ENCODE results near the gene SLC23A2.
"Not testable (repeated sequence)": the region's sequence is repeated elsewhere in the genome, so short reads cannot be mapped to it uniquely, and the experiment has no call there.

The SLC23A2 gene

DNA sequence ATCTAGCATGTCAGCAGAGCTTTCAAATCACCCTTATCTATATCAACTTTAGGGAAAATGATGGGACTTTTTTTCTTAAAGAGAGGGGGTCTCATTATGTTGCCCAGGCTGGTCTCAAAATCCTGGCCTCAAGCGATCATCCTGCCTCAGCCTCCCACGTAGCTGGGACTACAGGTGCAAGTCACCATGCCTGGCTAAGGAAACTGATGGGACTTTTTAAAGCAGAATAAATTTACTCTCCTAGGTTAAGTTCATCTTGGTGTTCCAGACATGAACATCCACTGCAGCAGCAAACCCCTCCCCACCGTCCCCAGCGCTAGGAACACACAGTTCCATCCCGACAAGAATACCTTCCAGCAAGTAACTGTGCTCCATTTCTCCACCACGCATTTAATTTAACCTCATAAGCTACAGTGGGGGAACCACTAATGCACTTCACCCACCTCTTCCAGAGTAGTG is 64.9 kb downstream of the SLC23A2 start:
- DNase-seq (ENCODE audit: low spot score), result no peak

DNA sequence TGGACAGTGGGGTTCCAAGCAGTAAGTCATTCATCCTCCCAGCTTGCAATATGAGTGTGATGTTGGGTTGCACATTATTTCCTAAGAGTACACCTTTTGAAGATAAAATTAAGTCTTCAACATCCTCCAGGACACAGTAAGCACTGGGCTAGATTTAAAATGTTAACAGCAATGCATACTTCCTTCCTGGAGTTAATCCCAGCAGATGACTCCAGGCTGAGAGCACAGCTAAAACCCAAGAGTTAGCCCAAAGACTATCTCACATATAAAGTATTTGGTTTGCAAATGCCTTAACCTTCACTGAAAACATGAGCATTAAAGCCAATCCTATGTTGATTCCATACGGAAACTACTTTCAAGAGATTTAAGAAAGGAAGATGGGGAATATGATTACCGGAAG is 69.2 kb downstream of the SLC23A2 start:
- no peak for DNase-seq (ENCODE audit: low spot score)

DNA sequence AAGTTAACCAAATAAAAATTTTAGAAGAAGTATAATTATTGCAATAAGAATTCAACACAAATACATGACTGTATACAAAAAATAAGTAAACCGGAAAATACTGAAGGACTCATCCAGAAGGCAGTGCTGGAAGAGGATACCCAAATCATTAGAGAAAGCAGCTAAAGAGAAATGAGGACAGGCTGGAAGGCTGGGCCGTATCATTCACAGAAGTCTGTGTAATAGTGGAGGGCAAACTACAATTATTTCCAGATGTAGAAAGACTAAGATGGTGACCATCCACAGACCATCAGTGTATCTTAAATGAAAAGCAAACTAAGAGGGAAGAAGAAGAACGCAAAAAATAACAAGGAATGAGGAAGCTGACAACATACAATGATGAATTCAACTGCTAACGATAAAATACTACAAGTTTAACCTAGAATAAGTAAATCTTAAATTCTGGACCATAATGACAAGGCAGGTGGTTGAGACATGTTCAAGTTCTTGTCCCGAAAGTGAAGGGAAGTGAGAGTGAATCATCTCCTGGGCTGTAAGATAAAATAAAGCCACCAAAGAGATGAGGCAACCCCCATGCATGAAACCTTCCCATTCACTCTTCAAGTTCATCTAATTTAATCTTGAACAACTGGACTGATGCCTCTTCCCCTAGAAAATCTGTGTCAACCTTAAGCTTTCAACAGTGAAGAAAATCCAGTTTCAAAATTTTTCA is 71.5 kb downstream of the SLC23A2 start:
- DNase-seq (ENCODE audit: low spot score), result no peak

DNA sequence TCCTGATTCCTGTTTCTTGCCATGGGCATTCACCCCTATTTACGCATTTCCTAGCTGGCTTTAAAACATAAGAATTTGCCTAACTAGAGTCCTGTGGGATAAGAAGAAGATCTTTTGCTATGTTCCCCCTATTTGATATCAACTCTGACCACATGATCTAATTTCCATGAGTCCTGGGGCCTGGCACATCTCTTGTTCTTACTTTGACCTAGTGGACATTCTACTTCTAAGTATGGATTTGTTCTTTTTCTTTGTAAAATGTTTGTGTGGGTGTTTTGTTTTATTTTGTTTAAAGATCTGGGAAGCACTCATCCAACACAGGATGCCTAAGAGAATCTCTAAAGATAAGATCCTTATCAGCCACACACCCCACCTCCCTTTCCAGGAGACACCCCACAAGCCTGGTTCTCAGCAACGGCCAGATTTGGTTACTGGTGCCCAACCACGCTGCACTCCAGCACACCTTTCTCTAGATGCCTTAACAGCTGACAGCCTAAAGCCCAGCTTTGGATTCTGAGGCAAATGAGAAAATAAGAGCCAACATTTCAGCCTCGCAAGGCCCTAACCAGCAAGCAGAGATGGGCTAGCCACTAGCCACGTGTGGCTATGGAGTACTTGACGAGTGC is 74.7 kb downstream of the SLC23A2 start:
- no peak for DNase-seq (ENCODE audit: low spot score)

DNA sequence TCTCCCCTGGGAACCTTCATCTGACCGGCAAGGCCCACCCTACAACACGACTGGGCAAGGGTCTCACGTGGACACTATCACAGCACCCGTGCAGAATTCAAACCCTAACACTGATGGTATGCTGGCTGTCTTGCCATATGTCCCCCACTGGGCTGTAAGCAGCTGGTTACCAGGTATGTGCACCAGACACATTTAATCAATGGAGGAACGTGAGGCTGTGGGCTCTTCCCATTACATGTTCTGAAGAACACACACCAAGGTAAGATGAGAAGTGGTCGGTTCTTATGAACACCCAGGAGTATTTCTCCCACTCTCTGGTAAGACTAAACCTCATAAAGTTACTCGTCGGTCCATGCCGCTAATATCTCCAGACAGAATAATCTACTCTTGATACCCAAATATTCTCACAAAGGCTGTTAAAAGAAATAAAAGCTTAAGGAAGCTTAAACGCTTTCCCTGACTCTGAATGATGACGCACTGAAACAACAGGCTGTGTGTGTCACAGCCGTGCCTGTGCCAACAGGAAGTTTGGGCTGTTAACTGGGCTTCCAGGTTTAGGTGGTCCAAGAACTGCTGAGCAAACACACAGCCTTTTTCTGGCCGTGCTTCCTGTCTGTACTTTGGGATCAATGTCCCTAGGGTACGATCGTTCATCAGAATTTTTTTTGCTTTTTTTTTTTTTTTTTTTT is 75.3 kb downstream of the SLC23A2 start:
- DNase-seq (ENCODE audit: low spot score), result no peak

DNA sequence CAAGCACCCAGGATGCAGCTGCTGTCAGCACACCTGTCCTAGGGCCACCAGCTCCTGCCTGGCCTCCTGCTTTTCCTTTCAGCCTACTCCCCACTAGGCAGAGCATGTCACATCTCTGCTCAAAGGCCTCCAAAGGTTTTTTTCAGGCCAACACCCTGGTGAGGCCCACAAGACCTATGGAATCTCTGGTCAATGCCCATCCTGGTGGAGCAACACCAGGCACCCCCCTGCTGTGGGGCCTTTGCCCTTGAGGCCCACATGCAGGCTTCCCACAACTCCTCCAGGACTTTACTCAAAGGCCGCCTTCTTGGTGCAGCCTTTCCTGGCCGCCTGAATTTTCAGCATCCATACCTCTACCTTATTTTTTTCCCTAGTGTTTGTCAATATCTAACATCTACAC is 76.9 kb downstream of the SLC23A2 start:
- no peak for DNase-seq (ENCODE audit: low spot score)

DNA sequence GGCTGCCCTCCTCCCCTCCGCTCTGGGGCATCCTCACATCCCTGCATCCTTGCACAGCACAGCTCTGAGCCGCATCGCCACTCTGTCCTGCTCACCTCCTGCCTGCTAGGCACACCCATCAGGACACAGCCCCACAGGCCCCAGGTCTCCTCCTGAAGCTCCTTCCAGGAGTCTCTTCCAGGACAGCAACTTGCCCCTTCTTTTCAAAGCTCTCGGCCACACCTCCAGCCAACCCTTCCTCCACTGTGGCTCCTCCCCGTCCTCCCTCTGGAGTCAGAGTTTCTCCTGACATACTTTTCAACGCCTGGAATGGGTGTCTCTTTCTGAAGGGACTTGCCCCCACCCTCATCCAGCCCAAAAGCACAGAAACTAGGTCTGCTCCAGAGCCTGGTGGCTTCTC is 77.3 kb downstream of the SLC23A2 start:
- no peak for DNase-seq (ENCODE audit: low spot score)

DNA sequence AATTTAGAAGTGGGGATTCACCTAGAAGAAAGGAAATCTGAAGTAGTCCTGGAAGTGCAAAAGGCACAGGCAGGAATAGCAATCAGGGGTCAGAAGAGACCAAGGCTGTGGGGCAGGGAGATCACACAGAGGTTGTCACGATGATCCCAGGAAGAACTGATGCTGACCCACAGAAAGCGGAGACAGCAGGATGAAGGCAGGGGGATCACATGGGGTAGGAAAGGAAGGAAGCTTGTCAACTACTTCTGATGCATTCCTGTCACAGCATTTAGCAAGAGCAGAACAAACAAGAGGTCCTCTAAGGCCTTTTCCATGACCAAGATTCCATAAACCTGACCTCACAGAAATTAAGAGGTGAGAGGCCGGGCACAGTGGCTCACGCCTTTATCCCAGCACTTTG is 79.1 kb downstream of the SLC23A2 start:
- no peak for DNase-seq (ENCODE audit: low spot score)

DNA sequence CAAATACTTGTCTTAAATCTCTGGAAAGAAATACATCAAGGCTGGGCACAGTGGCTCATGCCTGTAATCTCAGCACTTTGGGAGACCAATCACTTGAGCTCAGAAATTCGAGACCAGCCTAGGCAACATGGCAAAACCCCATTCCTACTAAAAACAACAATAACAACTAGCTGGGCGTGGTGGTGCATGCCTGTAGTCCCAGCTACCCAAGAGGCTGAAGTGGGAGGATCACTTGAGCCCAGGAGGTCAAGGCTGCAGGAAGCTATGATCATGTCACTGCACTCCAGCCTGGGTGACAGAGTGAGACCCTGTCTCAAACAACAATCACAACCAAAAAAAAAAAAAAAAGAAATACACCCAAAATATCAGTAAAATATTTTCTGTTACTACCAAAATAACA is 80.0 kb downstream of the SLC23A2 start:
- DNase-seq (ENCODE audit: low spot score), result not testable (repeated sequence)

DNA sequence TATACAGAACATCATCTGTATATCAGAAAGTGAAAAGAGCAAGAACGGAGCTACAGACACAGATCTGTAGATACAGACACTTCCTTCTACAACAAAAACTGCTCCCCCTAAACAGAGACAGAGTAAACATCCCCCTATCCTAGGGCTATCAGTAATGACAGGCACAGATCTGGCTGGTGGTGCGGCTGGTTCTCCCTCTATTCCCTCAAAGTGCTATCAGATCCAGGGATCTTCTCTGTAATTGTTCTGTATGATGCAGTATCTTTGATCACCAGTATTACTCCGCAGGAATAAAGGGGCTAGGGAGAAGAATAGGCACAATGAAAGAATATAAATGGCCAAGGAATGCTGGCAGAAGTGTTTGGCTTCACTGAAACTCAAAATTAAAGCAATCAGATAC is 80.7 kb downstream of the SLC23A2 start:
- no peak for DNase-seq (ENCODE audit: low spot score)

DNA sequence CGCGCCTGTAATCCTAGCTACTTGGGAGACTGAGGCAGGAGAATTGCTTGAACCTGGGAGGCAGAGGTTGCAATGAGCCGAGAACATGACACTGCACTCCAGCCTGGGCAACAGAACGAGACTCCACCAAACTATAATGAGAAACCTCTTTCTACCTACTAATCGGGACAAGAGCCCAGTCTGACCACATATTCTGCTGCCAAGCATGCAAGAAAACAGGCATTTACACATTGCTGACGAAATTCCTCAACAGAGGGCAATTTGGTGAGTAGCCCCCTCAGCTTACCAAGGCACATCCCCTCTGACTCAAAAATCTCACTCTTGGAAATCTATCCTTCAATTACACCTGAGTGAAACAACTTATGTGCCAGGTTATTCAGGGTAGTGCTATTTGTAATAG is 81.2 kb downstream of the SLC23A2 start:
- no peak for DNase-seq (ENCODE audit: low spot score)

DNA sequence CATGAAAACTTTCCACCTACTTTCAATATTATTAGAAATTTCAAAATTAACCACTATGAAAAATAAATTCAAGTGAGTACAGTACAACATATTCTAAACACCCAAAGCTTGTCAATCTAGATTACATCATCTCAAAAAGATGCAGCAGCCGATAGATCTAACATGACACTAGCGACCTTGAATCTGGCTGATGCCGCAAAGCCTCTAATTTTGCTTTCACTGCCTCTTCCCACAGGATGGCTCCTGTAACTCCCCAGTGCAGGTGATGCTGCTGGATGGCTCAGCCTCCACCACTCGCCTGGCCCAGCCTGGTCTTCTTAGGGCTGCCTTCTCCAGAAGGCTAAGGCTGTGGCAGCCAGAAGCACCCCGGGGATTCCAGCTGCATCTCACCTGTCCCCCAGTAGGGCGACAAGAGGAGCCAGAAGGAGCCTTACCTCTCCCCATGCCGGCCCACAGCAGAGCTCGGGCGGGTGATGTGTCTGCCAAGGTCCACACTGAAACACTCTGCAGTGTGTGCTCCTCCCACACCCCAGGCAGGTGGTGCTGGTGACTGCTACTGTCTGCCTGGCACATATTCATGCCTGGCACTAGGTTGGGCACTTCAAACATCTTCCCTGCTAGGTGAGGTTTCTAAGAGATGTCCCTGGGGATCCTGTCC is 82.1 kb downstream of the SLC23A2 start:
- DNase-seq (ENCODE audit: low spot score), result no peak

DNA sequence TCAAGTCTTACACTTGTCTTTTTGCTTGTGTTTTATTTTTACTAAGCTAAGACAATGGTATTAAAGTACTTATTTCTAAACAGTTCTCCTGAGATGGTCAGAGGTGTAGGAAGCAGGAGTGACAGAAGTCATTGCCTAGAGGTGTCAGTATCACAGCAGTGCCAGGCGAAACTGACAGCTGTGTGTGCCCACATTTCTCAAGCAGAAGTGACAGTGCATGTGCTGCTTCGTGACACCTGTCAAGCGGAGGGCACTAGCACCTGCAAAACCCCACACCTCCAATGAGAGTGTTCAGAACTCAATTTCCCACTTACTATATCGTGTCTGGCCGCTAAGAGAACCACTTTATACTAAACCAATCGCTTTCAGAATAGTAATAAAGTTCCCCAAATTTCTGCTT is 82.8 kb downstream of the SLC23A2 start:
- DNase-seq (ENCODE audit: low spot score), result no peak

DNA sequence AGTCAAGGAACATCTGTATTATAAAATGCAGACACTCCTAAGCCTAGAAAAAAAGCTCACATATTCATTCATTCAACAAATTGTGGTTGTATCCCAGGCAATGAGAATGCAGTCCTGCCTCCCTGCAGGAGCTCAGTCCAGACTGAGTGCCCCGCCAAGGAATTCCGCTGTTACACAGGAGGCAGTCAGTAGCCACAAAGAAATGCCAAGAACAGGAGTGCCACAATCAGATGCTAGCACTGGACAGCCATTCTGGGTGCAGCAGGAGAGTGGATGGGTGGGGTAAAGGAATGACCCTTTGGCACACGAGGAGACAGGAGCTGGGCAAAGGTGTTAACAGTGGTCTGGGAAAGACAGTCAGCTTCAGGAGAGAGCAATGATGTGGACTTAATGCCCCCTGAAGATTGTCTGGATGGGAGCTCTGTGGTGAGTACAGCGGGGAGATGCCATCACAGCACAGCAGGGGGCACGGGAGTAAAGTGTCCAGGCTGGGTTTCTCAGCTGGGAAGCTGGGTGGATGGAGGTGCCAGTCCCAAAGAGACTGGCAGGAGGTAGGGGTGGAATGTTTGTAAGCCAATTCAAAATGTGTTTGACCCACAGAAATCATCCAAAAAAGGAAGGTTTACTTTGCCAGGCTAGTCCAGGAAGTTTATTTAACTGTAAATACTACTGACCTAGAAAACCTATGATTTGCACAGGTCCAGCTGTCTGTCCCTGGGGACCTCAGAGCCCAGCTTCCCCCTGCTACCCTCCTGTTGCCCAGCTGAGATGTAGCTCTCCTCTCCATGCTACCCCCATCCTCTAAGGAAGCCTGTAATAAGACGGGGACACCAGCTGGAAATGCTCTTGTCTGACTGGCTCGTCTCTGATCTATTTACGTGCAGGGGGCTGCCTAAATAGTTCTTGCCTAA is 84.1 kb downstream of the SLC23A2 start:
- DNase-seq (ENCODE audit: low spot score), result no peak

DNA sequence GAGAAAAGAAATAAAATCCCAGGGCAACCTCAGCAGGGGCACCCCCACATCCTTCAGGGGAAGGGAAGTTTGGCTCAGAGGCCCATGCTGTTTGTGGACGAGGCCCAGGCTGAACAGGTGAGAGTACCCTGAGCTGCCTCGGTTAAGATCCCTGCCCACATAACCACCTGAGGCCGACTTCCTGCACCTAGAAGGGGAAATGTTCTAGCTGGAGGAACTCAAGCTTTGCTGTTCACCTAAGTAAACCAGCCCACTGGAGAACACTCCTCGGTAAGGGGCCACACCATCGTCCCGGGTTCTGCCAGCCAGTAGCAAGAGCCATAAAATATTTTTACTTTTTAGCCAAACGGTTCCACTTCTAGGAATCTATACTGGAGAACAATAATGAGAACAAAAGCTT is 88.2 kb downstream of the SLC23A2 start:
- no peak for DNase-seq (ENCODE audit: low spot score)

DNA sequence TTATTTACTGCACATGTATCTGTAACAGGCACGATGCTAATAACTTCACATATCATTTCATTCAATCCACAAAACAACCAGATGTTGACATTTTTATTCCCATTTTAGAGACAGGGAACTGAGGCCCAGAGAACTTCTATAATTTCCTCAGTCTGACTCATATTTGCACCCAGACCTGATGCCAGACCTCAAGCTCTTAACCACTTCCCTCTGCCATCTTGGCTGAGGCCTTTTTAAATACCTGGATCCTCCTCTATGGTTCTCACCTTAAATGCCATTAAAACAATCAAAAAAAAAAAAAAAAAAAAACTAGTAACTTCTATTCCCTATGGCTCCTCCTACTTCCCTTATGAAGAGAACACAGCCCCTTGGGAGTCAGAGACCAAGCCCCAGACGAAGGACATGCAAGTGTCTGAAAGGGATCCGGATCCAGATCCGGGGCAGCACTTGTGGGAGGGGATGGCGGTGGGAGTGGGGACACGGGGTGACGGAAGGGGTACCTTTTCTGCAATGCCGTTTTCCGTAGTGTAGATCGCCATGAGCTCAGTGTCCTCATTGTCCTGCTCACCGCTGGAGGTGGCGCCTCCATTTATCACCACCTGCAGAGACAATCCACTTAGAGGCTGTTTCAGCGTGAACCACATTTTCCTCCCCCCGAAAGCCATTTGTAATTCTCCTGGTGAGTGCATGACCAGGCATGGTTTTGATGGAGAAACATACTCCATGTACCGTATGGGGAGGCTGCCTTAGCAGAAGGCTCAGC is 88.7 kb downstream of the SLC23A2 start:
- no peak for DNase-seq (ENCODE audit: low spot score)

DNA sequence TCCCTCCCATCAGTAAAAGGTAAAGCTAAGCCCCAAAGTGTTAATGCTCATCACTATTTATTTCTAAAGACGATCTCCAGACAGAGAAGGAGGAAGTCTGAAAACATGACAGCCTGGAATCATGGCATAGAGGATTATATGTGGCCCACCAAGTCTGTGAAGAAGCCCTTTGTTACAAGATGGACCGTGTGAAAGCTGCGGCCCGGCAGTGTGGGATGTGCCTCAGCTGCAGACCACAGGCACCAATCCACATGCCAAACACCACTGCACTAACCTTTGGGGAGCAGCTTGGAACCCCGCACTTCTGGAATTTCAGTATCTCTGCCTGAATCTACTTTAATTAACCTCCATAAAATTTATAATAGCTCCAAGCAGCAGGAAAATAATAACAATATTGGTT is 90.4 kb downstream of the SLC23A2 start:
- no peak for DNase-seq (ENCODE audit: low spot score)

DNA sequence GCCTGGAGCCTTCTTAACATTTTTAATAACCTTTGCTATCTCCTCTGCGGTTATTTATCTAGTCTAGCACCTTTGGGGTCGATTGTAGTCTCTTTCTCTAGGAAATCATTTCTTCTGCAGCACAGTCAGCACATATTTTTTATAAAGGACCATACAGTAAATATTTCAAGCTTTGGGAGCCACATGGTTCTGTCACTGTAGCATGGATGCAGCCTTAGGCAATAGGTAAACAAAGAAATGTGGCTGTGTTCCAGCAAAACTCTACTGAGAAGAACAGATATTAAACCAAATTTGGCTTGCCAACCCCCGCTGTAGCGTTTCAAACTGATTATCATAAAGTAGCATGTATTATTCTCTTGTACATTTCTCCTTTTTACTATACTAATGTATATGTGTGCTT is 95.7 kb downstream of the SLC23A2 start:
- DNase-seq (ENCODE audit: low spot score), result no peak

DNA sequence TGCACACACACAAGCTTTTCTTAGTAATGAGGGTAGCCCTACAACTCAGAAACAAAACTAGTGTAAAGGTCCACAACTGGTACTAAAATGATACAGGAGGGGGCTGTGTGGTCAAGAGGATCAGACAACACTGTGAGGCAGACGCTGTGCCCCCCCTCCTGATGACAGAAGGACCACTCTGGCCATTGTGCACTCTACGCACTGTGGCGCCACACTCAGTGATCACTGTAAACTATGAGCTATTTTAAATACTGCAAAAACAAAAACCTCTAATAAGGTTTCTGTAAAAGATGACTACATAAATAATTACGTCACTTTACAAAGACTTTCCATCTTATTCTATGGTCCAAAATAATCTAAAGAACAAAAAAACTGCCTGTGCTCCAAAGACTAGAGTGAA is 96.1 kb downstream of the SLC23A2 start:
- DNase-seq (ENCODE audit: low spot score), result no peak

DNA sequence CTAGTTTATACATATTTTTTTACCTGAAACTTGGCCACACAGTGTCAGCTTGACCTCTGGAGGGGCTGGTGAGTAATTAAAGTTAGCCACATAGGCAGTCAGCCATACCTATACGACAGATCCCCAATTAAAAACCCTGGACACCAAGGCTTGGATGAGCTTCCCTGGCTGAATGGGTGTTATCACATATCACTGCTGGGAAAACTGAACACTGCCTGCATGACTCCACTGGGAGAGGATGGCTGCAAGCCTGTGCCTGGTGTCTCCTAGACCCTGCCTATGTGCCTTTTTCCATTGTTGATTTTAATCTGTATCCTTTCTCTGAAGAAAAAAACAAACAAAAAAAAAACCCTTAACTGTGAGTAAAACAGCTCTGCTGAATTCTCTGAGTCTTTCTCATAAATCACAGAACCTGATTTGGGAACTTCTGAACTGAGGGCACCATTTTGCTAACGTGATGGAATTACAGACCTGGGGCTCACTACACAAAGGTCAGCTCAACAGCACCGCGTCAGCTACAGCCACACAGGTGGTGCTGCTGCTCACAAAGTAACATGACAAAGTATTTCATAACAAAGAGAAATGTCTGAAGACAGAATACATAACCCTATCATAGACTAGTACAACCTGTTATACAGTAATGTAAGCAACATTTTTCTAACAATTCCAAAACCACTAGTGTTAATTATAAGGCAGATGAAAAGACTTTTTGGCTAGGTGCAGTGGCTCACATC is 97.0 kb downstream of the SLC23A2 start:
- no peak for DNase-seq (ENCODE audit: low spot score)
